Panc1 (cell line): ENCODE data around the gene SLC25A42. TPM values are rescaled to one million over a fixed set of nuclear protein-coding genes. Genes with fewer than 3 reads are reported as not detected.

Experiments used
- ATAC-seq: fragments of 200-7000 bp; cut with Tn5 transposase; 2 replicates; pipeline ENCODE4 v1.9.1; 2020; ENCODE audit warnings: mild to moderate bottlenecking, moderate library complexity
- BruUV-seq: library from RNA; stranded (reverse); fragments of 400-500 nt; replicated peaks from 2 replicates; lab custom pipeline; 2021; lab: Mats Ljungman, UMichigan
- CTCF ChIA-PET: fragments of 300-600 bp; sonication (Branson Sonifier 250); formaldehyde crosslinking; loops from one replicate; lab custom pipeline; 2022; ENCODE audit warnings: antibody characterized with exemption; lab: Charles Lee
- POLR2A ChIA-PET: fragments of 300-600 bp; sonication (Branson Sonifier 250); formaldehyde crosslinking; loops from one replicate; lab custom pipeline; 2022; ENCODE audit warnings: antibody characterized with exemption; lab: Charles Lee
- DNase-seq: peaks from one replicate; pipeline ENCODE4 v3.0.0-alpha.2; 2010; ENCODE audit warnings: low read depth, low spot score
- H3K27ac ChIP-seq: 2 replicates; pipeline ENCODE4 v1.5.1; 2011; ENCODE audit warnings: mild to moderate bottlenecking, low read length, inconsistent platforms
- H3K27me3 ChIP-seq: fragments of 200-500 bp; sonication (Bioruptor generic); 2 replicates; pipeline ENCODE4 v1.6.0; 2014; ENCODE audit warnings: low read length, inconsistent platforms; ENCODE audit not compliant: control insufficient read depth, insufficient read depth
- H3K36me3 ChIP-seq: fragments of 200-500 bp; sonication (Bioruptor generic); 2 replicates; pipeline ENCODE4 v1.5.1; 2014; ENCODE audit warnings: inconsistent platforms, mild to moderate bottlenecking, low read length, moderate library complexity; ENCODE audit not compliant: control insufficient read depth, insufficient read depth
- H3K4me1 ChIP-seq: 2 replicates; pipeline ENCODE4 v1.5.1; 2011; ENCODE audit warnings: inconsistent platforms, mild to moderate bottlenecking, low read length, moderate library complexity; ENCODE audit not compliant: control insufficient read depth, insufficient read depth
- H3K4me3 ChIP-seq, 2 experiments: 2 replicates each; pipeline ENCODE4 v1.5.1; 2011 to 2012; ENCODE audit warnings: low read depth in 2 of 2, low read length in 2 of 2, mild to moderate bottlenecking in 2 of 2, inconsistent platforms in 1 of 2, moderate library complexity in 1 of 2
- H3K9me3 ChIP-seq: fragments of 200-500 bp; sonication (Bioruptor generic); 2 replicates; pipeline ENCODE4 v1.5.1; 2014; ENCODE audit warnings: low read depth, mild to moderate bottlenecking, inconsistent platforms, low read length, moderate library complexity; ENCODE audit not compliant: control insufficient read depth, insufficient read depth
- POLR2AphosphoS5 ChIP-seq: IDR thresholded peaks from 2 replicates; pipeline ENCODE4 v1.6.1; 2012; ENCODE audit warnings: mild to moderate bottlenecking, low read depth, low read length, moderate library complexity
- SIN3A ChIP-seq: IDR thresholded peaks from 2 replicates; pipeline ENCODE4 v1.6.1; 2012; ENCODE audit warnings: low read depth, mild to moderate bottlenecking, low read length, moderate library complexity, borderline replicate concordance; ENCODE audit not compliant: insufficient read depth
- TCF7L2 ChIP-seq: IDR thresholded peaks from 2 replicates; pipeline ENCODE4 v1.6.1; 2011; ENCODE audit warnings: mild to moderate bottlenecking, low read depth, low read length, inconsistent platforms
- in situ Hi-C: cut with HindIII; loops from 2 replicates; pipeline ENCODE4 v1.10.0; 2016; ENCODE audit warnings: low sequenced_read_pairs, low pct_unique_long_range_greater_than_20kb
- intact Hi-C: fragments of 100-400 bp; cut with micrococcal nuclease; formaldehyde crosslinking; loops from one replicate; pipeline ENCODE4 v1.10.0; 2022; ENCODE audit not compliant: unreplicated experiment
- total RNA-seq: library from RNA; stranded (reverse); gene quantifications from one replicate; pipeline ENCODE4 v1.2.1, GENCODE V29; 2021; ENCODE audit not compliant: unreplicated experiment
- TF ChIP-seq, protein P1 (sequence below): fragments of 450-650 bp; IDR thresholded peaks from 2 replicates; pipeline ENCODE4 v1.5.1; 2017; ENCODE audit warnings: mild to moderate bottlenecking
- TF ChIP-seq, protein P2 (sequence below), 2 experiments: IDR thresholded peaks; 2 replicates each; pipeline ENCODE4 v1.6.1; 2011 to 2012; ENCODE audit warnings: low read depth in 2 of 2, control low read depth in 1 of 2, low read length in 1 of 2, mild to moderate bottlenecking in 1 of 2, moderate library complexity in 1 of 2; ENCODE audit not compliant: insufficient read depth in 1 of 2

SLC25A42 gene
- total RNA-seq, 1 experiment from 2014 or later, result 2.6 TPM

DNA sequence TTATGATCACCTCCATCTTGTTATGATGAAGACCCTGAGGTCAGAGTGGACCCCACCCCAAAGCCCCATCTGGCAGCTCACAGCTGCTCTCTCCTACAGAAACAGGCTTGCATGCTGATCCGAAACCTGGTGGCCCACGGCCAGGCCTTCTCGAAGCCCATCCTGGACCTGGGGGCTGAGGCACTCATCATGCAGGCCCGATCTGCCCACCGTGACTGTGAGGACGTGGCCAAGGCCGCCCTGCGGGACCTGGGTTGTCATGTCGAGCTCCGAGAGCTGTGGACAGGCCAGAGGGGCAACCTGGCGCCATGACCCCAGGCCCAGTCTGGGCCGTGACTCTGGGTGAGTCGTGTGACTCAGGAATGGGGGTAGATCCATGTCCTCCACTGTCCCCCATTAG is 6.5 kb upstream of the SLC25A42 start:
- ChIA-PET POLR2A (no interaction called here), CTCF (interaction anchor here (0.6 kb wide), 1 partner anchor 48 kb away, joined by 3 read pairs; no protein-coding TSS in a partner anchor)
- H3K27me3 ChIP-seq, result no peaks in the 10 kb centered on the region
- no peak overlapping the region for H3K27ac ChIP-seq
- intact Hi-C loops (no loop called here), in situ Hi-C loops (no loop called here)
- BruUV-seq, result no TSS peak
- peaks cover 6% of the 10 kb centered on the region for H3K4me1 ChIP-seq
- TF ChIP-seq, protein P1, sequence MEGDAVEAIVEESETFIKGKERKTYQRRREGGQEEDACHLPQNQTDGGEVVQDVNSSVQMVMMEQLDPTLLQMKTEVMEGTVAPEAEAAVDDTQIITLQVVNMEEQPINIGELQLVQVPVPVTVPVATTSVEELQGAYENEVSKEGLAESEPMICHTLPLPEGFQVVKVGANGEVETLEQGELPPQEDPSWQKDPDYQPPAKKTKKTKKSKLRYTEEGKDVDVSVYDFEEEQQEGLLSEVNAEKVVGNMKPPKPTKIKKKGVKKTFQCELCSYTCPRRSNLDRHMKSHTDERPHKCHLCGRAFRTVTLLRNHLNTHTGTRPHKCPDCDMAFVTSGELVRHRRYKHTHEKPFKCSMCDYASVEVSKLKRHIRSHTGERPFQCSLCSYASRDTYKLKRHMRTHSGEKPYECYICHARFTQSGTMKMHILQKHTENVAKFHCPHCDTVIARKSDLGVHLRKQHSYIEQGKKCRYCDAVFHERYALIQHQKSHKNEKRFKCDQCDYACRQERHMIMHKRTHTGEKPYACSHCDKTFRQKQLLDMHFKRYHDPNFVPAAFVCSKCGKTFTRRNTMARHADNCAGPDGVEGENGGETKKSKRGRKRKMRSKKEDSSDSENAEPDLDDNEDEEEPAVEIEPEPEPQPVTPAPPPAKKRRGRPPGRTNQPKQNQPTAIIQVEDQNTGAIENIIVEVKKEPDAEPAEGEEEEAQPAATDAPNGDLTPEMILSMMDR, result no peak
- TF ChIP-seq, protein P2, sequence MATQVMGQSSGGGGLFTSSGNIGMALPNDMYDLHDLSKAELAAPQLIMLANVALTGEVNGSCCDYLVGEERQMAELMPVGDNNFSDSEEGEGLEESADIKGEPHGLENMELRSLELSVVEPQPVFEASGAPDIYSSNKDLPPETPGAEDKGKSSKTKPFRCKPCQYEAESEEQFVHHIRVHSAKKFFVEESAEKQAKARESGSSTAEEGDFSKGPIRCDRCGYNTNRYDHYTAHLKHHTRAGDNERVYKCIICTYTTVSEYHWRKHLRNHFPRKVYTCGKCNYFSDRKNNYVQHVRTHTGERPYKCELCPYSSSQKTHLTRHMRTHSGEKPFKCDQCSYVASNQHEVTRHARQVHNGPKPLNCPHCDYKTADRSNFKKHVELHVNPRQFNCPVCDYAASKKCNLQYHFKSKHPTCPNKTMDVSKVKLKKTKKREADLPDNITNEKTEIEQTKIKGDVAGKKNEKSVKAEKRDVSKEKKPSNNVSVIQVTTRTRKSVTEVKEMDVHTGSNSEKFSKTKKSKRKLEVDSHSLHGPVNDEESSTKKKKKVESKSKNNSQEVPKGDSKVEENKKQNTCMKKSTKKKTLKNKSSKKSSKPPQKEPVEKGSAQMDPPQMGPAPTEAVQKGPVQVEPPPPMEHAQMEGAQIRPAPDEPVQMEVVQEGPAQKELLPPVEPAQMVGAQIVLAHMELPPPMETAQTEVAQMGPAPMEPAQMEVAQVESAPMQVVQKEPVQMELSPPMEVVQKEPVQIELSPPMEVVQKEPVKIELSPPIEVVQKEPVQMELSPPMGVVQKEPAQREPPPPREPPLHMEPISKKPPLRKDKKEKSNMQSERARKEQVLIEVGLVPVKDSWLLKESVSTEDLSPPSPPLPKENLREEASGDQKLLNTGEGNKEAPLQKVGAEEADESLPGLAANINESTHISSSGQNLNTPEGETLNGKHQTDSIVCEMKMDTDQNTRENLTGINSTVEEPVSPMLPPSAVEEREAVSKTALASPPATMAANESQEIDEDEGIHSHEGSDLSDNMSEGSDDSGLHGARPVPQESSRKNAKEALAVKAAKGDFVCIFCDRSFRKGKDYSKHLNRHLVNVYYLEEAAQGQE (IDR thresholded peaks at IDR 0.05; ENCODE audit: insufficient read depth in 1 of 2, low read depth in 2 of 2, low read length in 1 of 2), result no peak
- TF ChIP-seq SIN3A (no peak), POLR2AphosphoS5 (no peak), TCF7L2 (no peak)
- no peak for ATAC-seq
- no peaks in the 10 kb centered on the region for H3K9me3 ChIP-seq
- no peak overlapping the region for H3K4me3 ChIP-seq
- H3K36me3 ChIP-seq, result no peaks in the 10 kb centered on the region
- DNase-seq, result no peak

DNA sequence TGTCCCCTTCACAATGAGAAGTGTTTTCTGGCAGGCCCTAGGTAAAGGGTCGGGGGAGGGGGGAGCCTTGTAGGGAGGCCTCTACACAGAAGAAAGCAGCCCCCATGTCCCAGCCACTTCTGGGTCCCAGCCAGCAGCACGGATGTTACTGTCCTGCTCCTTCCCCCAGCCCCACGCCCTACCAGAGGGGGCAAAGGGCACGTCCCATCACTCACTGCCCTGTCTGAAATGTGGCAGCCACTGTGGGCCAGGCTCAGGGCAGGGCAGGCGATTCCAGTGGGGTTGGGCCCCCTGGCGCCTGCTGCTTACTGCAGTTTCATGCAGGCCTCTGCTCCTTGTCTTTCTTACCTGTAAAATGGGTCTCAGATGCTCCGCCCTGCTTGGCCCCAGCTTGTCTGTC is 6.1 kb upstream of the SLC25A42 start:
- ChIA-PET CTCF (interaction anchor here (0.6 kb wide), 1 partner anchor 48 kb away, joined by 3 read pairs; no protein-coding TSS in a partner anchor), POLR2A (no interaction called here)
- no peaks in the 10 kb centered on the region for H3K27me3 ChIP-seq
- no peaks in the 10 kb centered on the region for H3K36me3 ChIP-seq
- ATAC-seq (no peak), DNase-seq (no peak)
- intact Hi-C loops (no loop called here), in situ Hi-C loops (no loop called here)
- H3K4me3 ChIP-seq, result no peak overlapping the region
- no peak for TF ChIP-seq SIN3A
- TF ChIP-seq POLR2AphosphoS5, result no peak
- TF ChIP-seq, protein P2 (IDR thresholded peaks at IDR 0.05; ENCODE audit: insufficient read depth in 1 of 2, low read depth in 2 of 2, low read length in 1 of 2), result no peak
- no peak for TF ChIP-seq TCF7L2
- TF ChIP-seq, protein P1, result no peak
- no TSS peak for BruUV-seq
- H3K4me1 ChIP-seq, result peaks cover 9% of the 10 kb centered on the region
- no peak overlapping the region for H3K27ac ChIP-seq
- no peaks in the 10 kb centered on the region for H3K9me3 ChIP-seq
